ENCODE measurements around the gene PTPRD.

DNA sequence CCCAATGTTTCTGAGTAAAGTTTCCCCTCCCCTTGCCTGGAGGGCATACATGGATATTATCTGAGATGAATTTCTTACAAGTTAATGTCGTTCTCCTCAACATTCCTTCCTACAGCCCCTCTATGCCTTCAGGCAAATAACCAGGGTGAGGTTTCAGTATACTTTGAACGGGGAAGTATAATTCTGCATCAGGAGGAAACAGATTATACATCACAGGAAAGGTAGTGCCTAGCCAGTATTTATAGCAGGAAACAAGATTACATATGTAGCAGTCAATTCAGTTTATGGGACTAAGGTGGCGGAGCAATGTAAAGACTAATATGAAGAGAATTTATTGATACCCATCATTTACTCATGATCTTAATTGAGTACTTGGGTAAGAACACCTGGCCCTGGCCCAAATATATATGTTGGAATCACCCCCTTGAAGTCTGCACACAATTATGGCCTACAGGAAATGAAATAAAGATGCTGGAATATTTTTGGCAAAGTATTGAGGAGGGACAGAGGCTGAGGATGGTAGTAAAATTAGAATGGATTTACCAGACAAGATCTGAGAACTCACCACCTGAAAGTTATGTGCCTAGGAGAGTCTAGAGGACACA lies 661.1 kb downstream of the PTPRD start:
- TF ChIP-seq, protein P1, sequence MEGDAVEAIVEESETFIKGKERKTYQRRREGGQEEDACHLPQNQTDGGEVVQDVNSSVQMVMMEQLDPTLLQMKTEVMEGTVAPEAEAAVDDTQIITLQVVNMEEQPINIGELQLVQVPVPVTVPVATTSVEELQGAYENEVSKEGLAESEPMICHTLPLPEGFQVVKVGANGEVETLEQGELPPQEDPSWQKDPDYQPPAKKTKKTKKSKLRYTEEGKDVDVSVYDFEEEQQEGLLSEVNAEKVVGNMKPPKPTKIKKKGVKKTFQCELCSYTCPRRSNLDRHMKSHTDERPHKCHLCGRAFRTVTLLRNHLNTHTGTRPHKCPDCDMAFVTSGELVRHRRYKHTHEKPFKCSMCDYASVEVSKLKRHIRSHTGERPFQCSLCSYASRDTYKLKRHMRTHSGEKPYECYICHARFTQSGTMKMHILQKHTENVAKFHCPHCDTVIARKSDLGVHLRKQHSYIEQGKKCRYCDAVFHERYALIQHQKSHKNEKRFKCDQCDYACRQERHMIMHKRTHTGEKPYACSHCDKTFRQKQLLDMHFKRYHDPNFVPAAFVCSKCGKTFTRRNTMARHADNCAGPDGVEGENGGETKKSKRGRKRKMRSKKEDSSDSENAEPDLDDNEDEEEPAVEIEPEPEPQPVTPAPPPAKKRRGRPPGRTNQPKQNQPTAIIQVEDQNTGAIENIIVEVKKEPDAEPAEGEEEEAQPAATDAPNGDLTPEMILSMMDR (IDR thresholded peaks at IDR 0.05; ENCODE audit: low read depth, low read length, poor library complexity, severe bottlenecking) = no peak
- no peak for TF ChIP-seq EZH2phosphoT487 (IDR thresholded peaks at IDR 0.05; ENCODE audit: borderline replicate concordance, low read length)

All from DOHH2 (cell line).